Smooth muscle cell (in vitro differentiated cells): Measurements from ENCODE around the gene GALNT11. TPM values are rescaled to one million over a fixed set of nuclear protein-coding genes. Genes with fewer than 3 reads are reported as not detected.

Experiments used
- DNase-seq: peaks from one replicate; lab custom pipeline; 2025; ENCODE audit not compliant: unreplicated experiment; lab: John Stamatoyannopoulos, UW
- H2AFZ ChIP-seq: fragments of 200-600 bp; sonication (generic); 2 replicates; pipeline ENCODE4 v1.6.0; 2016; ENCODE audit warnings: antibody characterized with exemption, low read depth, mild to moderate bottlenecking
- H3F3A ChIP-seq: fragments of 200-600 bp; sonication (generic); 2 replicates; pipeline ENCODE4 v1.6.0; 2017; ENCODE audit warnings: antibody characterized with exemption, low read depth
- H3K27ac ChIP-seq: fragments of 200-600 bp; sonication (generic); 2 replicates; pipeline ENCODE4 v1.5.1; 2016; ENCODE audit warnings: low read depth, mild to moderate bottlenecking
- H3K27me3 ChIP-seq: fragments of 200-600 bp; sonication (generic); 2 replicates; pipeline ENCODE4 v1.6.1; 2016; ENCODE audit warnings: low read depth, mild to moderate bottlenecking
- H3K36me3 ChIP-seq: fragments of 200-600 bp; sonication (generic); 2 replicates; pipeline ENCODE4 v1.5.1; 2016; ENCODE audit warnings: low read depth
- H3K4me1 ChIP-seq: fragments of 200-600 bp; sonication (generic); 2 replicates; pipeline ENCODE4 v1.5.1; 2016; ENCODE audit warnings: low read depth
- H3K4me2 ChIP-seq: fragments of 200-600 bp; sonication (generic); 2 replicates; pipeline ENCODE4 v1.6.0; 2016; ENCODE audit warnings: mild to moderate bottlenecking
- H3K4me3 ChIP-seq: fragments of 200-600 bp; sonication (generic); 2 replicates; pipeline ENCODE4 v1.5.1; 2016; ENCODE audit warnings: mild to moderate bottlenecking
- H3K79me2 ChIP-seq: fragments of 200-600 bp; sonication (generic); 2 replicates; pipeline ENCODE4 v1.6.0; 2016; ENCODE audit warnings: low read depth, mild to moderate bottlenecking
- H3K9ac ChIP-seq: fragments of 200-600 bp; sonication (generic); 2 replicates; pipeline ENCODE4 v1.6.0; 2016; ENCODE audit warnings: low read depth
- H3K9me3 ChIP-seq: fragments of 200-600 bp; sonication (generic); replicated peaks from 2 replicates; pipeline ENCODE4 v1.5.1; 2016; ENCODE audit warnings: low read depth
- H4K20me1 ChIP-seq: fragments of 200-600 bp; sonication (generic); 2 replicates; pipeline ENCODE4 v1.6.0; 2016; ENCODE audit warnings: low read depth
- WGBS: methylation state at CpG from one replicate; pipeline ENCODE4 v1.1.7; 2016; ENCODE audit warnings: low lambda C conversion rate; 5-methylcytosine and 5-hydroxymethylcytosine counted together
- polyA plus RNA-seq: library from polyadenylated mRNA; unstranded; fragments of >200 nt; fragmentation: Nextera tagmentation; extraction: Ambion mirVana; gene quantifications from 2 replicates; pipeline ENCODE4 v1.2.1, GENCODE V29; 2016
- total RNA-seq: library from RNA; depleted of rRNA; stranded (reverse); fragments of >200 nt; gene quantifications from 2 replicates; pipeline ENCODE4 v1.2.3, GENCODE V29; 2014
- TF ChIP-seq, protein P1 (sequence below): fragments of 200-600 bp; sonication (generic); IDR thresholded peaks from 2 replicates; pipeline ENCODE4 v1.5.1; 2017; ENCODE audit warnings: borderline replicate concordance, mild to moderate bottlenecking, antibody characterized with exemption; ENCODE audit not compliant: insufficient read depth, poor library complexity, severe bottlenecking

The GALNT11 gene
- total RNA-seq (73.6 and 77.2 TPM in 2 replicates), polyA plus RNA-seq (40.4 and 40.8 TPM in 2 replicates)

DNA sequence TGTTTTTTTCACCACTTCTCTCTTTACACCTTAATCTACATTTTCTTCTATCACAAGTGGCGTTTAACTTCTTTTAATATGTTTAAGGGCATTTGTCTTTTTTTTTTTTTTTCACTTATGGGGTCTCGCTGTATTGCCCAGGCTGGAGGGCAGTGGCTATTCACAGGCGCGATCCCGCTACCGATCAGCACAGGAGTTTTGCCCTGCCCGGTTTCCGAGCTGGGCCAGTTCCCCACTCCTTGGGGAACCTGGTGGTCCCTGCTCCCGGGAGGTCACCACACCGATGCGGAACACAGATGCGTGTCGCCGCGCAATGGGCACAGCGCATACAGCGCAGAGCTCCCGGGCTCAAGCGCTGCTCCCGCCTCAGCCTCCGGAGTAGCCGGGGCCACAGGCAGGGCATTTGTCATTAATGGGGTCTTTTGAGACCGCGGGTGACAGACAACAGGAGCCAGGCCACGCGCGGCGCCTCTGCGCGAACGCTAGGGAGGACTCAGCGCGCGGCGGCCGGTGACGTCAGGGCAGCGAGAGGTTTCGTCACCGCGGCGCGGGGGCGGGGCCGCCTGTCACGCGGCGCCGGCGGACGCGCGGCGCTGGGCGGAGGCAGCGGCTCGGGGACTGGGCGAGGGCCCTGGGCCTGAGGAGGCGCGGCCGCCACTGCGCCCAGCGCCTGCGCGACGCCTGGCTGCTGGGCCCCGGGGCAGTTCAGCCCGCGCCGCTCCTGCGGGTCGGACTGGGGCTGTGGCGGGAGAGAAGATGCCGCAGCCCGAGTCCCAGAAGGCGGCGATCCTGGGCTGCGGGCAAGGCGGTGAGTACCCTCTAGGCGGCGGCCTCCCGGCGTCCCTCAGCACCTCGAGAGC is at the start of gene GALNT11:
Gene GALNT11 (plus strand): TSS at position 598 of the 860 bp plus-strand sequence. CDS start 68,554 bp downstream, outside the sequence.
- TF ChIP-seq, protein P1, sequence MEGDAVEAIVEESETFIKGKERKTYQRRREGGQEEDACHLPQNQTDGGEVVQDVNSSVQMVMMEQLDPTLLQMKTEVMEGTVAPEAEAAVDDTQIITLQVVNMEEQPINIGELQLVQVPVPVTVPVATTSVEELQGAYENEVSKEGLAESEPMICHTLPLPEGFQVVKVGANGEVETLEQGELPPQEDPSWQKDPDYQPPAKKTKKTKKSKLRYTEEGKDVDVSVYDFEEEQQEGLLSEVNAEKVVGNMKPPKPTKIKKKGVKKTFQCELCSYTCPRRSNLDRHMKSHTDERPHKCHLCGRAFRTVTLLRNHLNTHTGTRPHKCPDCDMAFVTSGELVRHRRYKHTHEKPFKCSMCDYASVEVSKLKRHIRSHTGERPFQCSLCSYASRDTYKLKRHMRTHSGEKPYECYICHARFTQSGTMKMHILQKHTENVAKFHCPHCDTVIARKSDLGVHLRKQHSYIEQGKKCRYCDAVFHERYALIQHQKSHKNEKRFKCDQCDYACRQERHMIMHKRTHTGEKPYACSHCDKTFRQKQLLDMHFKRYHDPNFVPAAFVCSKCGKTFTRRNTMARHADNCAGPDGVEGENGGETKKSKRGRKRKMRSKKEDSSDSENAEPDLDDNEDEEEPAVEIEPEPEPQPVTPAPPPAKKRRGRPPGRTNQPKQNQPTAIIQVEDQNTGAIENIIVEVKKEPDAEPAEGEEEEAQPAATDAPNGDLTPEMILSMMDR, result peak; percentile 26
- Histone ChIP-seq H3K79me2 (peaks cover 10% of the 10 kb centered on the region), H3K27me3 (no peaks in the 10 kb centered on the region), H4K20me1 (peaks cover 7% of the 10 kb centered on the region), H3K36me3 (no peaks in the 10 kb centered on the region), H3K9ac (peak within 1 kb of the TSS; percentile 96), H3K27ac (peak within 1 kb of the TSS; percentile 86), H3K9me3 (no peaks in the 10 kb centered on the region), H3K4me1 (peaks cover 7% of the 10 kb centered on the region), H3K4me2 (peak within 1 kb of the TSS; percentile 93), H3K4me3 (peak within 1 kb of the TSS; percentile 96), H2AFZ (peak within 1 kb of the TSS; percentile 98), H3F3A (peaks cover 4% of the 10 kb centered on the region)
- 6% methylated on average over 61 of the region's 84 CpGs for WGBS
- peak; percentile 65 for DNase-seq

DNA sequence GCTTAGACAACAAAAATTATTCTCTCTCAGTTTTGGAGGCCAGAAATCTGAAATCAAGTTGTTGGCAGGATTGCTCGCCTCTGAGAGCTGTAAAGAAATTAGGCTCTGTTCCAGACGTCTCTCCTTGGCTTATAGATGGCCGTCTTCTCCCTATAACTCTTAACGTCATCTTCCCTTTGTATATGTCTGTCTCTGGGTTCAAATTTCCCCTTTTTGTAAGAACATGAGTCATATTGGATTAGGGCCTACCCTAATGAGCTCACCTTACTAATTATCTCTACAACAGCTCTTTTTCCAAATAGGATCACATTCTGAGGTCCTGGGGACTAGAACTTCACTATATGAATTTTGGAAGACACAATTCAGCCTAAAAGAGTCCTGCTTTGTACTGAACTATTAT is 46.9 kb upstream of the GALNT11 start:
- no peaks in the 10 kb centered on the region for H3K36me3 ChIP-seq
- H3K9me3 ChIP-seq, result no peaks in the 10 kb centered on the region
- H3K79me2 ChIP-seq, result no peaks in the 10 kb centered on the region
- peaks cover 4% of the 10 kb centered on the region for H3K27me3 ChIP-seq
- TF ChIP-seq, protein P1, result no peak
- no peak overlapping the region for H3K27ac ChIP-seq
- no peak overlapping the region for H3K4me3 ChIP-seq
- no peaks in the 10 kb centered on the region for H3F3A ChIP-seq
- H2AFZ ChIP-seq, result no peak overlapping the region
- H3K4me1 ChIP-seq, result no peaks in the 10 kb centered on the region
- no peak for DNase-seq
- no peak overlapping the region for H3K4me2 ChIP-seq
- WGBS, result 80% methylated on average over 4 of the region's 4 CpGs
- H4K20me1 ChIP-seq, result no peaks in the 10 kb centered on the region
- H3K9ac ChIP-seq, result no peak overlapping the region

DNA sequence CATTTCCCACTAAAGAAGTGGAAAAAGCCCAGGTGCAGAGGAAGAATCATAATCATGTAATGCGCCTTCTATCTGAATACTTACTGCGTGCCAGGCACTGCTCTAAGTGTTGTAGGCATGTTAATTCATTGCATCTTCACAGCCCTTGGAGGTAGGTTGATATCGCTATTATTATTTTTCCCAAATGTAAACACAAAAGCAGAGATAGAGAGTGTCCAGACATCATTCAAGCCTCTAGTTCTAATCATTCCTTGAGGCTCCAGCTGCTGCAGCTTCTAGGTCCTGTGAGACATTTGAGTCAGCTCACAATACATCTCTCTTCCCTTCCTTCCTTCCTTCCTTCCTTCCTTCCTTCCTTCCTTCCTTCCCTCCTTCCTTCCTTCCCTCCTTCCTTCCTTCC is 44.3 kb upstream of the GALNT11 start:
- no peaks in the 10 kb centered on the region for H3K36me3 ChIP-seq
- H3K27me3 ChIP-seq, result no peaks in the 10 kb centered on the region
- WGBS, result 76% methylated on average over 3 of the region's 3 CpGs
- no peak overlapping the region for H3K4me3 ChIP-seq
- no peak overlapping the region for H2AFZ ChIP-seq
- H4K20me1 ChIP-seq, result no peaks in the 10 kb centered on the region
- no peaks in the 10 kb centered on the region for H3K79me2 ChIP-seq
- no peaks in the 10 kb centered on the region for H3F3A ChIP-seq
- no peak overlapping the region for H3K27ac ChIP-seq
- H3K9ac ChIP-seq, result no peak overlapping the region
- no peak for DNase-seq
- H3K4me1 ChIP-seq, result no peaks in the 10 kb centered on the region
- no peaks in the 10 kb centered on the region for H3K9me3 ChIP-seq
- TF ChIP-seq, protein P1, result no peak
- no peak overlapping the region for H3K4me2 ChIP-seq
